Neuronal stem cell (in vitro differentiated cells): Measurements from ENCODE around the gene ADAT3.

Experiments
- DNase-seq: peaks from one replicate; pipeline ENCODE4 v3.0.0-alpha.2; 2013; ENCODE audit warnings: low spot score
- H2AFZ ChIP-seq: one replicate; pipeline ENCODE4 v1.6.1; 2013; ENCODE audit warnings: mild to moderate bottlenecking, low read length, inconsistent platforms
- H2AK5ac ChIP-seq: 2 replicates; pipeline ENCODE4 v1.6.1; 2013; ENCODE audit warnings: low read depth, mild to moderate bottlenecking, inconsistent platforms, low read length, moderate library complexity, mixed read lengths
- H2BK120ac ChIP-seq: 2 replicates; pipeline ENCODE4 v1.6.1; 2013; ENCODE audit warnings: low read depth, mild to moderate bottlenecking, inconsistent platforms, low read length, moderate library complexity, mixed read lengths
- H2BK12ac ChIP-seq: one replicate; pipeline ENCODE4 v1.6.1; 2013; ENCODE audit warnings: low read length, inconsistent platforms
- H2BK15ac ChIP-seq: 2 replicates; pipeline ENCODE4 v1.6.1; 2013; ENCODE audit warnings: mild to moderate bottlenecking, low read length, inconsistent platforms, mixed read lengths
- H2BK5ac ChIP-seq: one replicate; pipeline ENCODE4 v1.6.1; 2013; ENCODE audit warnings: inconsistent platforms, mild to moderate bottlenecking, low read length, moderate library complexity
- H3K14ac ChIP-seq: one replicate; pipeline ENCODE4 v1.6.1; 2013; ENCODE audit warnings: low read length, inconsistent platforms
- H3K18ac ChIP-seq: 2 replicates; pipeline ENCODE4 v1.6.1; 2013; ENCODE audit warnings: low read length, inconsistent platforms
- H3K23ac ChIP-seq: 2 replicates; pipeline ENCODE4 v1.6.1; 2013; ENCODE audit warnings: low read depth, mild to moderate bottlenecking, mixed read lengths, low read length, inconsistent platforms; ENCODE audit not compliant: poor library complexity
- H3K27ac ChIP-seq: replicated peaks from 3 replicates; pipeline ENCODE4 v1.5.1; 2013; ENCODE audit warnings: low read length, inconsistent platforms
- H3K27me3 ChIP-seq, 3 experiments: 2 replicates each; pipeline ENCODE4 v1.6.1; 2013; ENCODE audit warnings: low read length in 3 of 3, mild to moderate bottlenecking in 2 of 3, inconsistent platforms in 1 of 3, low read depth in 1 of 3, mixed read lengths in 1 of 3, moderate library complexity in 1 of 3; ENCODE audit not compliant: control insufficient read depth in 3 of 3, insufficient read depth in 3 of 3
- H3K36me3 ChIP-seq, 2 donors: replicated peaks in 1 of 2; 2 replicates each; pipeline ENCODE4 v1.6.1; 2013; ENCODE audit warnings: low read length in 2 of 2; ENCODE audit not compliant: control insufficient read depth in 2 of 2, insufficient read depth in 2 of 2
- H3K4ac ChIP-seq: 2 replicates; pipeline ENCODE4 v1.6.1; 2013; ENCODE audit warnings: inconsistent platforms, mild to moderate bottlenecking, low read length, moderate library complexity
- H3K4me1 ChIP-seq, 2 donors: 1 replicate in 1 of 2; 2 replicates in 1 of 2; pipeline ENCODE4 v1.6.1; 2013; ENCODE audit warnings: low read length in 2 of 2, low read depth in 1 of 2; ENCODE audit not compliant: control insufficient read depth in 2 of 2, insufficient read depth in 1 of 2
- H3K4me2 ChIP-seq: one replicate; pipeline ENCODE4 v1.6.1; 2013; ENCODE audit warnings: mild to moderate bottlenecking, low read length, inconsistent platforms; ENCODE audit not compliant: insufficient read depth, poor library complexity, severe bottlenecking
- H3K4me3 ChIP-seq, 2 donors: 2 replicates each; pipeline ENCODE4 v1.5.1; 2013; ENCODE audit warnings: low read length in 2 of 2, mild to moderate bottlenecking in 2 of 2, inconsistent platforms in 1 of 2, moderate library complexity in 1 of 2
- H3K79me1 ChIP-seq: one replicate; pipeline ENCODE4 v1.6.1; 2013; ENCODE audit warnings: low read depth, mild to moderate bottlenecking, inconsistent platforms, low read length, moderate library complexity
- H3K9ac ChIP-seq: one replicate; pipeline ENCODE4 v1.6.1; 2013; ENCODE audit warnings: mild to moderate bottlenecking, low read depth, low read length, inconsistent platforms; ENCODE audit not compliant: poor library complexity
- H3K9me3 ChIP-seq, 2 donors: replicated peaks in 1 of 2; 2 replicates each; pipeline versions ENCODE3 to v1.6.1; 2013; ENCODE audit warnings: low read length in 2 of 2, mild to moderate bottlenecking in 2 of 2, inconsistent platforms in 1 of 2, low read depth in 1 of 2, mixed read lengths in 1 of 2, moderate library complexity in 1 of 2; ENCODE audit not compliant: control insufficient read depth in 2 of 2, insufficient read depth in 1 of 2
- H4K8ac ChIP-seq: one replicate; pipeline ENCODE4 v1.6.1; 2013; ENCODE audit warnings: low read depth, mild to moderate bottlenecking, inconsistent platforms, low read length, moderate library complexity
- H4K91ac ChIP-seq: one replicate; pipeline ENCODE4 v1.6.1; 2013; ENCODE audit warnings: low read length, low read depth, mild to moderate bottlenecking, inconsistent platforms; ENCODE audit not compliant: poor library complexity
- WGBS, 2 donors: extraction: QIAGEN DNeasy Blood & Tissue Kit; methylation state at CpG; one replicate each; pipeline ENCODE4 v1.1.7; 2013; ENCODE audit warnings: missing lambda C conversion rate in 2 of 2, mixed read lengths in 1 of 2; ENCODE audit not compliant: insufficient read length in 2 of 2, insufficient replicate concordance in 1 of 2; ENCODE audit errors: extremely low coverage in 2 of 2; 5-methylcytosine and 5-hydroxymethylcytosine counted together

ADAT3 gene

GRCh38 chr19:1953441-1954094 is 48.4 kb downstream of the ADAT3 start:
- peak overlapping the region; percentile 30 for H3K9ac ChIP-seq
- no peak overlapping the region for H3K4ac ChIP-seq
- H3K14ac ChIP-seq = no peak overlapping the region
- H2AFZ ChIP-seq = no peak overlapping the region
- H3K27me3 ChIP-seq = no peaks in the 10 kb centered on the region
- H2BK120ac ChIP-seq = no peak overlapping the region
- H3K4me2 ChIP-seq = no peak overlapping the region
- peak overlapping the region in 1 of 2 donors; percentile 41 for H3K4me3 ChIP-seq
- no peak overlapping the region for H2BK12ac ChIP-seq
- no peak overlapping the region for H3K18ac ChIP-seq
- whole genome bisulfite sequencing, 2 donors = no CpG with 5 or more reads among the region's 32 CpGs
- H4K91ac ChIP-seq = no peak overlapping the region
- H3K9me3 ChIP-seq = peaks cover 3 to 8% of the 10 kb centered on the region in 2 donors
- no peak for DNase-seq
- H3K23ac ChIP-seq = peak overlapping the region; percentile 89
- no peak overlapping the region for H2AK5ac ChIP-seq
- peaks cover 0 to 10% of the 10 kb centered on the region in 2 donors for H3K4me1 ChIP-seq
- H2BK5ac ChIP-seq = no peak overlapping the region
- peaks cover 16 to 54% of the 10 kb centered on the region in 2 donors for H3K36me3 ChIP-seq
- H4K8ac ChIP-seq = no peak overlapping the region
- peaks cover 60% of the 10 kb centered on the region for H3K79me1 ChIP-seq
- H2BK15ac ChIP-seq = no peak overlapping the region
- H3K27ac ChIP-seq = no peak overlapping the region

- Histone ChIP-seq H2AK5ac (no peak overlapping the region), H3K36me3 (peaks cover 12 to 44% of the 10 kb centered on the region in 2 donors), H3K23ac (peak overlapping the region; percentile 89), H2AFZ (no peak overlapping the region), H3K9ac (no peak overlapping the region), H3K9me3 (peaks cover 3% of the 10 kb centered on the region in 2 donors), H2BK5ac (peak overlapping the region; percentile 13), H3K4me1 (peaks cover 0 to 10% of the 10 kb centered on the region in 2 donors), H3K4me2 (no peak overlapping the region), H2BK120ac (no peak overlapping the region), H3K18ac (peak overlapping the region; percentile 76), H2BK15ac (no peak overlapping the region), H4K8ac (peak overlapping the region; percentile 65), H3K14ac (peak overlapping the region; percentile 71), H3K27ac (no peak overlapping the region), H3K27me3 (no peaks in the 10 kb centered on the region), H2BK12ac (no peak overlapping the region), H3K4me3 (no peak overlapping the region), H3K79me1 (peaks cover 58% of the 10 kb centered on the region), H3K4ac (no peak overlapping the region), H4K91ac (no peak overlapping the region)
- DNase-seq = no peak
- WGBS, 2 donors = no CpG with 5 or more reads among the region's 15 CpGs
Measured at GRCh38 chr19:1954532-1954933, 49.3 kb downstream of the ADAT3 start.

- Histone ChIP-seq H4K8ac (no peak overlapping the region), H3K9ac (no peak overlapping the region), H3K4me1 (peaks cover 0 to 10% of the 10 kb centered on the region in 2 donors), H3K18ac (peak overlapping the region; percentile 23), H2BK5ac (no peak overlapping the region), H2AK5ac (no peak overlapping the region), H3K4me2 (peak overlapping the region; percentile 2), H3K27ac (no peak overlapping the region), H3K79me1 (peaks cover 61% of the 10 kb centered on the region), H3K4ac (no peak overlapping the region), H2BK15ac (no peak overlapping the region), H3K4me3 (no peak overlapping the region), H3K27me3 (no peaks in the 10 kb centered on the region), H4K91ac (no peak overlapping the region), H2AFZ (no peak overlapping the region), H3K14ac (peak overlapping the region; percentile 75), H3K23ac (peak overlapping the region; percentile 80), H3K9me3 (no peaks in the 10 kb centered on the region), H2BK120ac (no peak overlapping the region), H2BK12ac (no peak overlapping the region), H3K36me3 (peaks cover 7 to 42% of the 10 kb centered on the region in 2 donors)
- WGBS, 2 donors = no CpG with 5 or more reads among the region's 51 CpGs
- DNase-seq = no peak
Measured at GRCh38 chr19:1955171-1956121, 50.2 kb downstream of the ADAT3 start.

- Histone ChIP-seq H3K27me3 (no peaks in the 10 kb centered on the region), H2AFZ (no peak overlapping the region), H4K8ac (no peak overlapping the region), H3K4me2 (no peak overlapping the region), H3K4me3 (no peak overlapping the region), H3K4ac (no peak overlapping the region), H3K36me3 (peaks cover 7 to 44% of the 10 kb centered on the region in 2 donors), H4K91ac (no peak overlapping the region), H3K4me1 (peaks cover 0 to 10% of the 10 kb centered on the region in 2 donors), H2BK5ac (no peak overlapping the region), H2BK120ac (no peak overlapping the region), H3K18ac (no peak overlapping the region), H3K23ac (no peak overlapping the region), H2AK5ac (no peak overlapping the region), H3K9me3 (no peaks in the 10 kb centered on the region), H3K27ac (no peak overlapping the region), H2BK12ac (no peak overlapping the region), H3K79me1 (peaks cover 60% of the 10 kb centered on the region), H2BK15ac (no peak overlapping the region), H3K14ac (no peak overlapping the region), H3K9ac (no peak overlapping the region)
- DNase-seq = no peak
- WGBS, 2 donors = no CpG with 5 or more reads among the region's 12 CpGs
Measured at GRCh38 chr19:1956122-1956494, 50.9 kb downstream of the ADAT3 start.
